Measurements from ENCODE around the gene NBEAL2. TPM values are rescaled to one million over a fixed set of nuclear protein-coding genes. Genes with fewer than 3 reads are reported as not detected.
A peak's percentile ranks its signal among the peaks of the same experiment; 100 is the strongest.

Gene NBEAL2
- total RNA-seq, 2 experiments from 2014 or later = 164 to 262 TPM

DNA sequence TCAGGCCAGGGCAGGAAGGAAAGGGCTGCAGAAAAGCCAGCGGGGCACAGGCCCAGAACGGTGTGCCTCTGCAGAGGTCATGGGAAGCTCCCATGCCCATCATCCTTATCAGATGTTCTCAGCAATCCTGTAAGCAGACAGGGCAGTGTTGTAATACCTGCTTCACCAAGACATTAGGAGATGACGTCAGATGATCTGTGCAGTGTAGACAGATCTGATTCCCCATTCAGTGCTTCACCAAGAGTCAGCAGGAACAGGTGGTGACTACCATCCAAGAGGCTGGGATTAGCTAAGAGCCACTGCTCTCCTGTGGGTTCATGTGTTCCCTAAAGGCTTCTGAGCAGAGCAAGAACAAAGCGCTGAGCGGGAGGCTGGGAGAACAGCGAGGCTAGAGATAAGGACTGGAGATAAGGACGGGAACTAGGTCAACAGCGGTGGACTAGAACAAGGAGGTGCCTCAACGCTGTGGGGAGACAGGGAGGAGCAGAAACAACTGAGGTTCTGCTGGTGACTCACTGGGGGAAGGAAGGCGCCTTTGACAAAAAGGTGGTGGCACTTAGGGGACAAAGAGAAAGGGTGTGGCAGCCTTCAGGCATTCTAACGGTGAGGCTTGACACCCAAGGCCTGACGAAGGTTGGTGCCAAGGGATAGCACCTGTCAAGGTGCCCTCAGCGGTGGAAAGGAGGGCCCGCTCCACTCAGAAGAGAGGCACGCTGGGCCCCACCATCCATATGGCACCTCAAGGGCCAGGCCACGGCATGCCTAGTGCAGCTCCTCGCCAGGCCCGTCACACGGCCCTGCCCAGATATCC lies 31.3 kb upstream of the NBEAL2 start:
- Mint-ChIP-seq H3K27ac (peak overlapping the region; percentile 97), H3K4me1 (peaks cover 76% of the 10 kb centered on the region), H3K36me3 (peaks cover 30% of the 10 kb centered on the region), H3K27me3 (no peaks in the 10 kb centered on the region), H3K4me3 (peak overlapping the region; percentile 66), H3K9me3 (ENCODE audit: low read depth) (no peaks in the 10 kb centered on the region)
- peak; percentile 79 for ATAC-seq
- CTCF ChIA-PET = interaction anchor here (1.2 to 3.2 kb wide), 9 partner anchors 10 to 50 kb away, joined by 3 to 23 read pairs (median 9); partner anchors contain the start of genes CCDC12 and NBEAL2
- DNase-seq = peak; percentile 88

- no peaks in the 10 kb centered on the region for H3K9me3 Mint-ChIP-seq (ENCODE audit: low read depth)
- H3K27me3 Mint-ChIP-seq = no peaks in the 10 kb centered on the region
- H3K4me3 Mint-ChIP-seq = peak overlapping the region; percentile 66
- peaks cover 32% of the 10 kb centered on the region for H3K36me3 Mint-ChIP-seq
- DNase-seq = peak; percentile 70
- peaks cover 83% of the 10 kb centered on the region for H3K4me1 Mint-ChIP-seq
- peak; percentile 13 for ATAC-seq
- peak overlapping the region; percentile 97 for H3K27ac Mint-ChIP-seq
- CTCF ChIA-PET = interaction anchor here (1.5 to 3.2 kb wide), 6 partner anchors 9 to 49 kb away, joined by 5 to 23 read pairs (median 10); partner anchors contain the start of genes CCDC12 and NBEAL2
These were observed 30.4 kb upstream of the NBEAL2 start for GRCh38 chr3:46948830-46949671.

GRCh38 chr3:46950177-46950576 lies 29.3 kb upstream of the NBEAL2 start:
- peaks cover 91% of the 10 kb centered on the region for H3K4me1 Mint-ChIP-seq
- no peaks in the 10 kb centered on the region for H3K9me3 Mint-ChIP-seq (ENCODE audit: low read depth)
- H3K27me3 Mint-ChIP-seq = no peaks in the 10 kb centered on the region
- no peak for ATAC-seq
- no peak overlapping the region for H3K4me3 Mint-ChIP-seq
- peak overlapping the region; percentile 68 for H3K27ac Mint-ChIP-seq
- peaks cover 32% of the 10 kb centered on the region for H3K36me3 Mint-ChIP-seq
- CTCF ChIA-PET = interaction anchor here (0.9 kb wide), 1 partner anchor 27 kb away, joined by 5 read pairs; no protein-coding TSS in a partner anchor
- no peak for DNase-seq

DNA sequence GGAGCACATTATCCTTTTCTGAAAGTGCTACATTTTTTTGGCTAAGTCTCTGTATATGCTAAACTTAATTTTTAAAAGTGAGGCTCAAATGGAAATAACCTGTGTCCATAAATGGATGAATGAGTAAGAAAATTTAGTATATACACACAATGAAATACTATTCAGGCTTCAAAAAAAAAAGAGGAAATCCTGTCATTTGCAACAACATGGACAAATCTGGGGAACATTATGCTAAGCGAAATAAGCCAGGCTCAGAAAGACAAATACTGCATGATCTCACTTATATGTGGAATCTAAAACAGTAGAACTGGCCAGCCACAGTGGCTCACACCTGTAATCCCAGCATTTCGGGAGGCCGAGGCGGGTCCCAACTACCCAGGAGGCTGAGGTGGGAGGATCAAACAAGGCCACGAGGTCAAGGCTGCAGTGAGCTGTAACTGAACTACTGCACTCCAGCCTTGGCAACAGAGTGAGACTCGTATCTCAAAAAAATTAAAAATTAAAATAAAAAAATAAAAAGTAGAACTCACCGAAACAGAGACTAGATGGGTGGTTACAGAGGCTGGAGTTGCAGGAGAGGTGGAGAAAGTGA lies 28.7 kb upstream of the NBEAL2 start:
- Mint-ChIP-seq H3K27ac (no peak overlapping the region), H3K9me3 (ENCODE audit: low read depth) (no peaks in the 10 kb centered on the region), H3K4me1 (peaks cover 91% of the 10 kb centered on the region), H3K36me3 (peaks cover 29% of the 10 kb centered on the region), H3K4me3 (no peak overlapping the region), H3K27me3 (no peaks in the 10 kb centered on the region)
- ATAC-seq = no peak
- CTCF ChIA-PET = interaction anchor here (0.9 kb wide), 1 partner anchor 27 kb away, joined by 5 read pairs; no protein-coding TSS in a partner anchor
- DNase-seq = no peak

DNA sequence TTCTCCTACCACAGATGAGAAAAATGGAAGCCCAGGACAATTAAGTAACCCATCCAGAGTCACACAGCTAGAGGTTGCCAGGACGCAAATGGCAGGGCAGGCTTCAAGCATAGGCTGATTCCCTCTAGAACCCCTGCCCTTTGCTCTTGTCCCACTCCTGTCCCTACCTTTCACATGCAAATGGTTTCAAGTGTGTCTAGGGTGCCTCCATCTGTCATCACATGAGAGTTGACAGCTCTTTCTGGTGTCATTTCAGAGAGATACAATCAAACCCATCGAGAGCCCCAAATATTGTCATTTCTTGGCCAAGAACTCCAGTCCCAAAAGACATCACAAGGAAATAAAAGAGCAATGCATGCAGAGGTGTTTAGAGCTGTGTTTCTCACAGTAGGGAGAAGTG lies 26.7 kb upstream of the NBEAL2 start:
- Mint-ChIP-seq H3K4me1 (peaks cover 87% of the 10 kb centered on the region), H3K9me3 (ENCODE audit: low read depth) (no peaks in the 10 kb centered on the region), H3K27me3 (no peaks in the 10 kb centered on the region), H3K36me3 (peaks cover 10% of the 10 kb centered on the region), H3K4me3 (peak overlapping the region; percentile 22), H3K27ac (peak overlapping the region; percentile 84)
- CTCF ChIA-PET = interaction anchor here (0.8 to 1.6 kb wide), 4 partner anchors 15 to 43 kb away, joined by 3 to 5 read pairs (median 4); no protein-coding TSS in a partner anchor
- DNase-seq = no peak
- ATAC-seq = no peak

GRCh38 chr3:46953234-46954010 lies 26.0 kb upstream of the NBEAL2 start:
- H3K9me3 Mint-ChIP-seq (ENCODE audit: low read depth) = no peaks in the 10 kb centered on the region
- DNase-seq (peak; percentile 55), ATAC-seq (peak; percentile 59)
- CTCF ChIA-PET = interaction anchor here (0.8 to 1.9 kb wide), 7 partner anchors 13 to 44 kb away, joined by 3 to 6 read pairs (median 4); partner anchors contain the start of gene NBEAL2
- H3K27ac Mint-ChIP-seq = peak overlapping the region; percentile 84
- peak overlapping the region; percentile 22 for H3K4me3 Mint-ChIP-seq
- peaks cover 87% of the 10 kb centered on the region for H3K4me1 Mint-ChIP-seq
- H3K27me3 Mint-ChIP-seq = no peaks in the 10 kb centered on the region
- peaks cover 10% of the 10 kb centered on the region for H3K36me3 Mint-ChIP-seq

DNA sequence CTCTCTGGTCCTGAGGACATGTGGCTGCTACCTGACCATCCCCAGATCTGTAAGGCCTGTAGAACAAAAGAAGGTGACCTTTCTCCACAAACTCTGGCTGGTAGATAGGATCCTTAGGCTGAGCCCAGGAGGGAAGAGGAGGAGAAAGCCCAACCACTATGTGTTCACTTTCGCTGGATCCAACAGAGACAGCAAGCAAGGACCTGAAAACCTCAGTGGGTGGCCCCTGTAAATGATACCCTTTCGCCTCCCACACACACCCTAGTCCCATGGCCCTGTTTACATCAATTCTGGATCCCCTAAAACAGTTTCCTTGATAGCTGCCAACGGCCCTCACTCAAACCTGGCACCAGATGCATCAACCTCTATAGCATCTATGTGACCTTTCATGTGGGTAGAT lies 25.3 kb upstream of the NBEAL2 start:
- H3K36me3 Mint-ChIP-seq = peaks cover 12% of the 10 kb centered on the region
- DNase-seq = no peak
- peaks cover 87% of the 10 kb centered on the region for H3K4me1 Mint-ChIP-seq
- CTCF ChIA-PET = interaction anchor here (0.6 to 1.9 kb wide), 4 partner anchors 12 to 31 kb away, joined by 4 to 6 read pairs (median 4); partner anchors contain the start of gene NBEAL2
- H3K27ac Mint-ChIP-seq = peak overlapping the region; percentile 84
- H3K9me3 Mint-ChIP-seq (ENCODE audit: low read depth) = no peaks in the 10 kb centered on the region
- no peaks in the 10 kb centered on the region for H3K27me3 Mint-ChIP-seq
- peak overlapping the region; percentile 22 for H3K4me3 Mint-ChIP-seq
- peak; percentile 17 for ATAC-seq

DNA sequence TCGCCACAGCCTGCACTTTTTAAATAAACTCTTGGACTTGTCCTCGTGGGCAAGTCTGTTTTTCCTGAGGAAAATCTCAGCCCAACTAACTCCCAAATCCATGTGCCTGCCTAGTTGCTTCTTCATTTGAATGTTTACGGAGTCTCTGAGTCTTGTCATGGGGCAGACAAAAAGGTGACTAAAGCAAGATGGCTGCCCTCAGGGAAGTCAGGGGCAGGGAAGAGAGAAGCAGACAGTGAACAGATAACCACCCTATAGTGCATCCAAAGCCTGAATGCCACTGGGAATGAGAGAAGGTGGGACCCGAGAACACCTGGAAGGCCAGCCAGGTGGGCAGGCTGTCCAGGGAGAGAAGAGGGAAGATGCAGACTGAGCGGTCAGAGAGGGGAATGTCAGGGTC lies 24.3 kb upstream of the NBEAL2 start:
- no peaks in the 10 kb centered on the region for H3K9me3 Mint-ChIP-seq (ENCODE audit: low read depth)
- CTCF ChIA-PET = interaction anchor here (1.2 to 1.9 kb wide), 2 partner anchors 11 to 25 kb away, joined by 6 to 9 read pairs; partner anchors contain the start of gene NBEAL2

GRCh38 chr3:46955801-46956259 lies 23.6 kb upstream of the NBEAL2 start:
- Mint-ChIP-seq H3K4me3 (no peak overlapping the region), H3K27me3 (no peaks in the 10 kb centered on the region), H3K27ac (peak overlapping the region; percentile 92), H3K36me3 (peaks cover 8% of the 10 kb centered on the region), H3K9me3 (ENCODE audit: low read depth) (no peaks in the 10 kb centered on the region), H3K4me1 (peaks cover 90% of the 10 kb centered on the region)
- DNase-seq (no peak), ATAC-seq (peak; percentile 29)
- CTCF ChIA-PET = interaction anchor here (0.5 to 1.2 kb wide), 2 partner anchors 11 to 412 kb away, joined by 3 to 9 read pairs; no protein-coding TSS in a partner anchor

More for the DNA sequence above, 24.3 kb upstream of the NBEAL2 start:
- no peak for ATAC-seq
- no peak for DNase-seq
- peaks cover 10% of the 10 kb centered on the region for H3K36me3 Mint-ChIP-seq
- H3K27ac Mint-ChIP-seq = peak overlapping the region; percentile 92
- peaks cover 88% of the 10 kb centered on the region for H3K4me1 Mint-ChIP-seq
- no peaks in the 10 kb centered on the region for H3K27me3 Mint-ChIP-seq
- H3K4me3 Mint-ChIP-seq = peak overlapping the region; percentile 25

DNA sequence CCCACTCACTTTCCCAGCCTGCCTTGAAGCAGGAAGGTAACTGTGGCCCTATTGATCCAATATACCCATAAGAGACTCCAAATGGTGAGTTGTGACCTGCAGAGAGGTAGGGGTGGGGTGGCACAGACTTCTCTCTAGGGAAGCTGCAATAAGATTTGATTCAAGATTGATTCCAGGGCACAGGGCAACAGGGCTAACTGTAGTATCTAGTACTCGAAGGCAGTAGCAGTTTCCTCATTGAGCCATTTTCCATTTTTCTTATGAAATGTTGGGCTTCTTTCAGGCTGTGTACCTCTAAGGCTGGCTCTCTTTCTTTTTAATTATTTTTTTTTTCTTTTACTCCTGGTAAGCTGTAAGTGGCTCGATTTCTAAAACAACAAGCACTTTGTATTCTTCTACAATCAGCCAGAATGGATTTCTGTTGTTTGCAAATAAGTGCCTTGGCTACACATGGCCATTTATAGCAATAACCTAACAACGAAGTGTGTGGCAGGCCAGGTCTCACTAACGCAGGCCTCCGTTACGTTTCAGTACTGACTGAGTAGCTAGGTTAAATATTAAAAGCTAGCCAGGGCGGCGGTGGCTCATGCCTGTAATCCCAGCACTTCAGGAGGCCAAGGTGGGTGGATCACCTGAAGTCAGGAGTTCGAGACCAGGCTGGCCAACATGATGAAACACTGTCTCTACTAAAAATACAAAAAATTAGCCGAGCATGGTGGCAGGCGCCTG lies 22.2 kb upstream of the NBEAL2 start:
- Mint-ChIP-seq H3K27ac (no peak overlapping the region), H3K9me3 (ENCODE audit: low read depth) (no peaks in the 10 kb centered on the region), H3K4me3 (no peak overlapping the region), H3K4me1 (peaks cover 91% of the 10 kb centered on the region), H3K27me3 (no peaks in the 10 kb centered on the region), H3K36me3 (peaks cover 8% of the 10 kb centered on the region)
- no peak for ATAC-seq
- no peak for DNase-seq
- CTCF ChIA-PET = interaction anchor here (1.6 to 3.4 kb wide), 3 partner anchors 9 to 41 kb away, joined by 4 to 15 read pairs (median 4); partner anchors contain the start of gene CCDC12

GRCh38 chr3:46958467-46959160 lies 20.9 kb upstream of the NBEAL2 start:
- peaks cover 16% of the 10 kb centered on the region for H3K36me3 Mint-ChIP-seq
- H3K9me3 Mint-ChIP-seq (ENCODE audit: low read depth) = peaks cover 3% of the 10 kb centered on the region
- no peak overlapping the region for H3K4me3 Mint-ChIP-seq
- H3K27me3 Mint-ChIP-seq = no peaks in the 10 kb centered on the region
- ATAC-seq = no peak
- H3K4me1 Mint-ChIP-seq = peaks cover 89% of the 10 kb centered on the region
- H3K27ac Mint-ChIP-seq = peak overlapping the region; percentile 74
- CTCF ChIA-PET = interaction anchor here (1.6 to 3.4 kb wide), 5 partner anchors 9 to 49 kb away, joined by 4 to 15 read pairs (median 5); partner anchors contain the start of gene CCDC12
- DNase-seq = no peak

All from activated CD8-positive, alpha-beta memory T cell treated with anti-CD3 and anti-CD28 coated beads, Interleukin-2, amount 10 ng/mL, durations not matched to agents 7 days and 5 days (primary cell).